Activated naive CD8-positive, alpha-beta T cell treated with anti-CD3 and anti-CD28 coated beads, Interleukin-2, amount 50 U/mL, for 16 hours (primary cell): Measurements from ENCODE around the gene TFR2.

Source experiments
- DNase-seq: peaks from one replicate; pipeline ENCODE4 v3.0.0-alpha.2; 2020; ENCODE audit warnings: low read depth, low spot score

TFR2 gene

DNA sequence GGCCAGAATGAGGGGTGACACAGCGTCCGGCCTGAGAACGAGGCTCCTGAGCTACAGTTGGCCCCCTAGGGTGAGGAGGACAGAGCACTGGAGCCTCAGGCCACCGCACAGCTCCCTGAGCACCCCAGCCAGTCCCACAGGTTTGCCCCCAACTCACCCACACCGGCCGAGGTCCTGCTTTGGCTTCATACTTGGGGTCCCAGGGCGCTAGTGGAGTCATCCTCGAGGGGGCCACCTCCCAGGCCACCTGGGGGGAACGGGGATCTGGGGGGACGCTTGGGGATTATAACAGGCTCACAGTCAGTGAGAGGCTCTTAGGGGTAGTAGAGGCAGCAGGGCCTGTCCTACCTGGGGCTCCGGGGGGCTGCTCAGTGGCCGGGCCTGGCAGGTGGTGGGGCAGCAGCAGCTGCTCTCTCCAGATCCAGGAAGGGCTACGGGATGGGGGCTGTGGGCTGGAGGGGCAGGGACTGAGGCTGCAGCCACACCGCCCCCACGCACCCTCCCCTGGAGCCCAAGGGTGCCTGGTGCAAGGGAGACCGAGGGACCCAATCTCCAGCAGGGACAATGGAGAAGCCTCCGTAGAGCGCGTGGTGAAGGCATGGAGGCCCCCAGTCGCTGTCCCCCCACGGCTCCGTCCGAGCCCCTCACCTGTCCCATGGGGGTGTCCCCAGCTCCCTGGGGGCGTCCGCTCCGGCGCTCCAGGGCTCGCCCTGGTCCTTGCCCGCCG lies 68.2 kb downstream of the TFR2 start:
- no peak for DNase-seq

- no peak for DNase-seq
Measured at GRCh38 chr7:100572281-100572948, 68.9 kb downstream of the TFR2 start.

GRCh38 chr7:100571829-100572116 lies 69.6 kb downstream of the TFR2 start:
- no peak for DNase-seq

DNA sequence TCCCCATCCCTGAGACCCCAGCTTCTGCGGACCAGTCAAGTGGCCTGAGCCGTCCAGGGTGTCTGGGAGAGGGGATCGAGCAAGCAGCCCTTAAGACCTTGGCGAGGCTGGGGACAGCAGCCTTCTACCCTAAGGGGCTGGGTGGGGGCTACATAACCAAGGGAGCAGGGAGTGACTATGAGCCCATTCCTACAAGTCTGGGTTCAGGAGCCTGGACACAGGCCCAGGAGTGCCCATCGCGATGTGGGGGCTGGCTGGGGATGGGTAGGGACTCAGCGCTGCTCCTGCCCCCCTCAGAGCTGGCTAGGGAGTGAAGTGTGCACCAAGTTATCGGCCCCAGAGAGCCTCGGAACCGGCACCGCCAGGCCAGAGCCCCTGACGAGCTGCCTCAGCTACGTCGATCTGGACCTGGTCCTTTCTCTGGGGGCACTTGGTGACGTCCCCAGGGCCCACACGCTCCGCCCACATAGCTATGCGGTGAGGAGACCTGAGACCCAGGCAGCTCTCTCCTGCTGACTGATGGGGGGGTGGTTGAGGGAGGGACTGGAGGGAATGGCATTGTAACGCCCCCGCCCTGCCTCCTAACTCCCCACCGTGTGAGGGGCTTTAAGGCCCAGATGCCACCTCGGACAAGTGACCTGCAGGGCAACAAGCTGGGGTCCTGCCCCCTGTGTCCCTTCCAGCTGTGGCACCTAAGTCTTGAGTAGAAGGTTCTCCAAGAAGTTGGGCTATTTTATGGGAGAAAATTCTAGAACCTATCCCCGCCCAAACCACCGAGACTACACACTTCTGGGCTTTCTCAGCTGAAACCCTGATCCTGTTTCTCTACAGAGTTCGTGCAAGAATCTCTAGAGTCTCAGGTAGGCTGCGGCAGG lies 70.2 kb downstream of the TFR2 start:
- DNase-seq: no peak
